Measurements from ENCODE around the gene BAZ2A. TPM values are rescaled to one million over a fixed set of nuclear protein-coding genes. Genes with fewer than 3 reads are reported as not detected.
A peak's percentile ranks its signal among the peaks of the same experiment; 100 is the strongest.

BAZ2A gene
- polyA plus RNA-seq, 1 experiment = 43.9 TPM

DNA sequence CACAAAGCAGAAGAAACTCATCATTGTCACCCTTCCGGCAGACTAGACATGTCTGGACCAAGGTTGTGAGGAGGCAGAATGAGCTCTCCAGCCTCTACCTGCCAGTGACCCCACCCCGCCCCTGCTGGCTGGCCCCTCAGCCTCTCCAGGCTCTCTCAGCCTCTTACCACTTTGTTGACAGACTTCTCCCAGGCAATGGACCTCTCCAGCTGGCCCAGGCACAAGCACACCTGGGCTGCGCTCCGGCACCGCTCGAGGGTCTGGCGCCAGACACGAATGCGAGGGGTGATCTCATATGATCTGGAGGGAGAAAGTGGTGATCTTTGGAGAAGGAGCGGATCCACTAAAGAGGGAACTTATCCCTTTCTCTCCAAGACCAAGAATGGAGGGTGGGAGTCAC is 30.3 kb downstream of the BAZ2A start:
- TF ChIP-seq, protein P1, sequence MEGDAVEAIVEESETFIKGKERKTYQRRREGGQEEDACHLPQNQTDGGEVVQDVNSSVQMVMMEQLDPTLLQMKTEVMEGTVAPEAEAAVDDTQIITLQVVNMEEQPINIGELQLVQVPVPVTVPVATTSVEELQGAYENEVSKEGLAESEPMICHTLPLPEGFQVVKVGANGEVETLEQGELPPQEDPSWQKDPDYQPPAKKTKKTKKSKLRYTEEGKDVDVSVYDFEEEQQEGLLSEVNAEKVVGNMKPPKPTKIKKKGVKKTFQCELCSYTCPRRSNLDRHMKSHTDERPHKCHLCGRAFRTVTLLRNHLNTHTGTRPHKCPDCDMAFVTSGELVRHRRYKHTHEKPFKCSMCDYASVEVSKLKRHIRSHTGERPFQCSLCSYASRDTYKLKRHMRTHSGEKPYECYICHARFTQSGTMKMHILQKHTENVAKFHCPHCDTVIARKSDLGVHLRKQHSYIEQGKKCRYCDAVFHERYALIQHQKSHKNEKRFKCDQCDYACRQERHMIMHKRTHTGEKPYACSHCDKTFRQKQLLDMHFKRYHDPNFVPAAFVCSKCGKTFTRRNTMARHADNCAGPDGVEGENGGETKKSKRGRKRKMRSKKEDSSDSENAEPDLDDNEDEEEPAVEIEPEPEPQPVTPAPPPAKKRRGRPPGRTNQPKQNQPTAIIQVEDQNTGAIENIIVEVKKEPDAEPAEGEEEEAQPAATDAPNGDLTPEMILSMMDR (IDR thresholded peaks at IDR 0.05; ENCODE audit: low read depth, low read length) = no peak
- Histone ChIP-seq H3K4me3 (ENCODE audit: low read depth, low read length) (no peak overlapping the region), H3K27ac (ENCODE audit: low read depth, low read length) (no peak overlapping the region), H3K27me3 (ENCODE audit: control insufficient read depth, insufficient read depth, low read length) (no peaks in the 10 kb centered on the region), H3K9me3 (ENCODE audit: control insufficient read depth, insufficient read depth, low read length) (no peaks in the 10 kb centered on the region)
- ChIA-PET CTCF (no interaction called here), POLR2A (no interaction called here)
- DNase-seq (ENCODE audit: low read depth, low spot score) = no peak

DNA sequence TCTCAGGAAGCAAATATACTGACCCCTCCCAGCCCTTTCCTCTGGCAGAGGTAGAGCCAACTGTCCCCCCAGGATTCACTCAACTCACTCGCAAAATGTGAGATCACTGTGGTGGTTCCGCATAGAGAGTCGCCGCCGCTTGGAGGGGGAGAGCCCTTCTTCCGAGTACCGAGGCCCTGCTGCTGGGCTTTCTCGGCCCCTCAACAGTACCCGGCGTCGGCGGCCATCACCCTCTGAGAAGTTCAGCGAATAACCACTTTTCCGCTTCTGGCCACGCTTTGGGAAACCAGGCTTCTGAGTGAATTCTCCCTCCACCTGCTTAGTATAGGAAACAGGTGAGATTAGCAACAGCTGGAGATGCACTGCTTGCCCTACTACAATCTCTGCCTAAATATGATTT is 31.1 kb downstream of the BAZ2A start:
- CTCF ChIA-PET = no interaction called here
- Histone ChIP-seq H3K27me3 (ENCODE audit: control insufficient read depth, insufficient read depth, low read length) (no peaks in the 10 kb centered on the region), H3K4me3 (ENCODE audit: low read depth, low read length) (no peak overlapping the region), H3K27ac (ENCODE audit: low read depth, low read length) (no peak overlapping the region), H3K9me3 (ENCODE audit: control insufficient read depth, insufficient read depth, low read length) (no peaks in the 10 kb centered on the region)
- no peak for DNase-seq (ENCODE audit: low read depth, low spot score)
- TF ChIP-seq, protein P1 (IDR thresholded peaks at IDR 0.05; ENCODE audit: low read depth, low read length) = no peak
- POLR2A ChIA-PET = no interaction called here

DNA sequence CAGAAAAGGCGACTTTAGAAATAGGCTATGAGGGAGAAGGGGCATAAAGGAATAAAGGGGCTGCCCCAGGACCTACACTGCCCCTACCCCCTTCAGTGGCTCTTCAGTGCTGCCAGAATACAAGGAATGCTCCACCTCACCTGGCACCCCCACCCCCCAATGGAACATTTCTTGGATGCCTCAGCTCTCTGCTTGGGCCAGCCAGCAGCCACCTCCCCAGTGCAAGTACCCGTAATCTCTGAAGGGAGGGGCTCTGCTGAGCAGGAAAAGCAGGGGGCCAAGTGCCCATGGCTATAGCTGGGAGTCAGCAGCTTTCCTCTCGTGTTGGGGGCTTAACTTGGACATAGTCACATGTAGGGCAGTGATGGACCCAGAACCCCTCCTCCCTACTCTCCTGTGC is 33.3 kb downstream of the BAZ2A start:
- H3K27ac ChIP-seq (ENCODE audit: low read depth, low read length) = no peak overlapping the region
- no peak overlapping the region for H3K4me3 ChIP-seq (ENCODE audit: low read depth, low read length)
- H3K27me3 ChIP-seq (ENCODE audit: control insufficient read depth, insufficient read depth, low read length) = no peaks in the 10 kb centered on the region
- DNase-seq (ENCODE audit: low read depth, low spot score) = no peak
- TF ChIP-seq, protein P1 (IDR thresholded peaks at IDR 0.05; ENCODE audit: low read depth, low read length) = no peak
- ChIA-PET CTCF (interaction anchor here (0.6 to 4.9 kb wide), 3 partner anchors 39 to 83 kb away, joined by 3 to 60 read pairs (median 4); no protein-coding TSS in a partner anchor), POLR2A (no interaction called here)
- H3K9me3 ChIP-seq (ENCODE audit: control insufficient read depth, insufficient read depth, low read length) = no peaks in the 10 kb centered on the region

DNA sequence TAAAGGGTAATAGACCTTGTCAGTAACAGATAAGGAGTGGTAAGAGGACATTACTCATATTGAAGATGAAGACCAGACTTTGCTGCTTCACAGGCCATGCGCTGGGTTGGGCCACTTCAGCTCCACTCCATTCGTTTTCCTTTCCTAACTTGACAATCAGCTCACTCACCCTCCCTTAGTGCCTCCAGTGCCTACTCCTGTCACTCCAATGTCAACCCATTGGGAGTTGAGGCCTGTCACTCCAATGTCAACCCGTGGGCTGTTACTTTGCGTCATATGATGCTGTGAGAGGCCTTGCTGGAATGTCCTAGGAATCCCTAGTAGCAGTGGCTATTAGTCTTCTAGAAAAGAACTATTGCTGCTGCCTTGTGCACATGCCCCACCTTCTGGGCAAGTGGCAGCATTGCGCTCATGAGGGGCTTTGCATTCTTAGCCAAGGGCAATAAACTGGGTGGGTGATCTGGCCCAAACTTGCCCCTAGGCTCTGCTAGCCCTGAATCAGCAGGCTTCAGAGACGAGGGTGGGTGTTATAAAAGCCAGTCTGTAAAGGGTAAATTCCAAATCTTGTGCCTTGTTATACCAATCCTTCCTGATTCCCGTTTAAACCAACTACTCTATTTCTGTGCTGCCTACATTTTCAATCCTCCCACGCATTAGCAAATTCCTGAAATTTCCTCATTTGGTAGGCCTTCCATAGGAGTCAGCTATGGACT is 36.1 kb downstream of the BAZ2A start:
- POLR2A ChIA-PET = interaction anchor here (0.5 to 1.0 kb wide), 2 partner anchors 43 to 80 kb away, joined by 4 to 5 read pairs; no protein-coding TSS in a partner anchor

DNA sequence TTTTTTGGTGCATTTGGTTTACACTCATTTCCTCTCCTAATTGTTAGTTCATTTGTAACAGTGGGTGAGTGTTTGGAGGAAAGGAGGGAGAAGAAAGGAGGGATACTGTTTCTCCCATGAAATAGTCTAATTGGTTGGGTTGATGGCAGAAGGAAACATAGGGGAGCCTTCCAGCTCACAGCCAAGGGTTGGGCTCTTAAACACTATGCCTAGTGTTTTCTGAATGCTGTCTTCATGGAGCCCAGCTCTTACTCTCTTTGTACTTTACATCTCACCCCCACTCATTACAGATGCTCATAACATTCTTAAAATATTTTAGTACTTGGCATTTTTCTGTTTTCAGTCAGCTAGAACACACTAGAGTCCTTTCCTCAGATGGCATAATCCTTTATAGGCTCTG is 38.2 kb downstream of the BAZ2A start:
- ChIA-PET CTCF (interaction anchor here (0.8 to 7.8 kb wide), 5 partner anchors 11 to 95 kb away, joined by 3 to 58 read pairs (median 4); no protein-coding TSS in a partner anchor), POLR2A (no interaction called here)
- Histone ChIP-seq H3K4me3 (ENCODE audit: low read depth, low read length) (no peak overlapping the region), H3K27me3 (ENCODE audit: control insufficient read depth, insufficient read depth, low read length) (no peaks in the 10 kb centered on the region), H3K9me3 (ENCODE audit: control insufficient read depth, insufficient read depth, low read length) (no peaks in the 10 kb centered on the region), H3K27ac (ENCODE audit: low read depth, low read length) (no peak overlapping the region)
- no peak for DNase-seq (ENCODE audit: low read depth, low spot score)
- TF ChIP-seq, protein P1 (IDR thresholded peaks at IDR 0.05; ENCODE audit: low read depth, low read length) = no peak

More for the DNA sequence above, 36.1 kb downstream of the BAZ2A start:
- peak overlapping the region; percentile 63 for H3K27ac ChIP-seq (ENCODE audit: low read depth, low read length)
- peak; percentile 55 for DNase-seq (ENCODE audit: low read depth, low spot score)
- H3K27me3 ChIP-seq (ENCODE audit: control insufficient read depth, insufficient read depth, low read length) = no peaks in the 10 kb centered on the region
- no peaks in the 10 kb centered on the region for H3K9me3 ChIP-seq (ENCODE audit: control insufficient read depth, insufficient read depth, low read length)
- no peak overlapping the region for H3K4me3 ChIP-seq (ENCODE audit: low read depth, low read length)
- CTCF ChIA-PET = interaction anchor here (0.6 to 4.9 kb wide), 18 partner anchors 8 to 543 kb away, joined by 3 to 60 read pairs (median 4); partner anchors contain the start of gene RBMS2
- TF ChIP-seq, protein P1 (IDR thresholded peaks at IDR 0.05; ENCODE audit: low read depth, low read length) = peak; percentile 94
